ENCODE data around the gene GTF2E1.
"Not testable (repeated sequence)": the region's sequence is repeated elsewhere in the genome, so short reads cannot be mapped to it uniquely, and the experiment has no call there.

Gene GTF2E1

DNA sequence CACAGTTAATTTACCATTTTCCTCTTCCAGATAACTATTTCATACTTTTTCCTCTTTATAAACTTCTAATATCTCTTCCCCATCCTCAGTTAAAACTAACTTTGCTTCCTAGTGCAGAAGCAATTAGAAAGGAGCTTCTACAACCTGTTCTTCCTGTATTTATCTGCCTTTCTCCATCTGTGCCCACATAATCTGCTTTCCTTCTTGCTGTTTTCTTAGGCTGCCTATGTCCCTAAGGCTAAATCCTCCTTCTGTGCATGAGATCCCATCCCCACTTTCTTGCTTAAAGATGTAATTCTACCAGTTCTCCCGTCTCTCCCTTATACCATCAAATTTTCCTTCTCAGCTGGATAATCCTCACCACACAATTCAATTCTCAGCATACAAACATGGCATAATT is 32.2 kb upstream of the GTF2E1 start:
- TF ChIP-seq EZH2phosphoT487 (conservative IDR thresholded peaks at IDR 0.05; ENCODE audit: low read length): no peak
- TF ChIP-seq, protein P1, sequence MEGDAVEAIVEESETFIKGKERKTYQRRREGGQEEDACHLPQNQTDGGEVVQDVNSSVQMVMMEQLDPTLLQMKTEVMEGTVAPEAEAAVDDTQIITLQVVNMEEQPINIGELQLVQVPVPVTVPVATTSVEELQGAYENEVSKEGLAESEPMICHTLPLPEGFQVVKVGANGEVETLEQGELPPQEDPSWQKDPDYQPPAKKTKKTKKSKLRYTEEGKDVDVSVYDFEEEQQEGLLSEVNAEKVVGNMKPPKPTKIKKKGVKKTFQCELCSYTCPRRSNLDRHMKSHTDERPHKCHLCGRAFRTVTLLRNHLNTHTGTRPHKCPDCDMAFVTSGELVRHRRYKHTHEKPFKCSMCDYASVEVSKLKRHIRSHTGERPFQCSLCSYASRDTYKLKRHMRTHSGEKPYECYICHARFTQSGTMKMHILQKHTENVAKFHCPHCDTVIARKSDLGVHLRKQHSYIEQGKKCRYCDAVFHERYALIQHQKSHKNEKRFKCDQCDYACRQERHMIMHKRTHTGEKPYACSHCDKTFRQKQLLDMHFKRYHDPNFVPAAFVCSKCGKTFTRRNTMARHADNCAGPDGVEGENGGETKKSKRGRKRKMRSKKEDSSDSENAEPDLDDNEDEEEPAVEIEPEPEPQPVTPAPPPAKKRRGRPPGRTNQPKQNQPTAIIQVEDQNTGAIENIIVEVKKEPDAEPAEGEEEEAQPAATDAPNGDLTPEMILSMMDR (IDR thresholded peaks at IDR 0.05; ENCODE audit: insufficient read depth, low read length, poor library complexity, severe bottlenecking): no peak

DNA sequence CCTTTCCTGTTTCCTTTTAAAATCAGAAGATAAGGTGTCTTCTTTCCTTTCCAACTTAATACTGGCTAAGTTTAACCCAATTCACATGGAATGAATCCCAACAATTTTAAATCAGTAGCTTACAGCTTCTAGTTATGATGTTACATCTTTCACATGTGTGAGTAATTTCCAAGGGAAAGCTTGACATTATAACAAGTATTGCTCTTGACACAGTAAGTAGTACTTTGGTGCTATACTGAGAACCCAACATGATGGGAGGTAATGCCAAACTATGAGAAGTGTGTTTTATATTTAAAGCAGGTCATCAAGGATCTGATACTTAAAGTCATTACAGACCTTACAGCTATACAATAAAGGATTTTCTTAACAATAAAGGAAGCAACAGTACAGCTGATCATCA is 29.3 kb upstream of the GTF2E1 start:
- Histone ChIP-seq H3K4me3 (ENCODE audit: insufficient read depth, low read length, poor library complexity, severe bottlenecking) (no peak overlapping the region), H3K27me3 (ENCODE audit: low read length) (no peaks in the 10 kb centered on the region), H3K36me3 (ENCODE audit: low read length) (peaks cover 8% of the 10 kb centered on the region; the same call in 1 of the 2 replicates), H3K79me2 (ENCODE audit: insufficient read depth, low read length) (peaks cover 4% of the 10 kb centered on the region), H3K4me2 (ENCODE audit: low read depth, low read length, poor library complexity, severe bottlenecking) (no peak overlapping the region), H4K20me1 (ENCODE audit: low read depth, low read length) (no peaks in the 10 kb centered on the region), H2AFZ (ENCODE audit: low read depth, low read length, severe bottlenecking) (no peak overlapping the region), H3K9ac (ENCODE audit: low read length) (no peak overlapping the region), H3F3A (ENCODE audit: insufficient read depth) (no peaks in the 10 kb centered on the region), H3K9me2 (replicated peaks; ENCODE audit: insufficient read depth, low read length) (no peaks in the 10 kb centered on the region), H3K9me3 (ENCODE audit: insufficient read depth, low read length) (no peaks in the 10 kb centered on the region), H3K27ac (ENCODE audit: low read depth, low read length) (no peak overlapping the region)
- TF ChIP-seq EZH2phosphoT487 (conservative IDR thresholded peaks at IDR 0.05; ENCODE audit: low read length): no peak
- TF ChIP-seq, protein P1 (IDR thresholded peaks at IDR 0.05; ENCODE audit: insufficient read depth, low read length, poor library complexity, severe bottlenecking): no peak

More for the DNA sequence above, 32.2 kb upstream of the GTF2E1 start:
- Histone ChIP-seq H3K36me3 (ENCODE audit: low read length) (peaks cover 17% of the 10 kb centered on the region; the same call in 1 of the 2 replicates), H3K9ac (ENCODE audit: low read length) (no peak overlapping the region), H3K9me3 (ENCODE audit: insufficient read depth, low read length) (no peaks in the 10 kb centered on the region), H3F3A (ENCODE audit: insufficient read depth) (no peaks in the 10 kb centered on the region), H4K20me1 (ENCODE audit: low read depth, low read length) (no peaks in the 10 kb centered on the region), H3K4me3 (ENCODE audit: insufficient read depth, low read length, poor library complexity, severe bottlenecking) (no peak overlapping the region), H3K27me3 (ENCODE audit: low read length) (no peaks in the 10 kb centered on the region), H3K9me2 (replicated peaks; ENCODE audit: insufficient read depth, low read length) (no peaks in the 10 kb centered on the region), H3K4me2 (ENCODE audit: low read depth, low read length, poor library complexity, severe bottlenecking) (no peak overlapping the region), H2AFZ (ENCODE audit: low read depth, low read length, severe bottlenecking) (no peak overlapping the region), H3K27ac (ENCODE audit: low read depth, low read length) (no peak overlapping the region), H3K79me2 (ENCODE audit: insufficient read depth, low read length) (no peaks in the 10 kb centered on the region)

DNA sequence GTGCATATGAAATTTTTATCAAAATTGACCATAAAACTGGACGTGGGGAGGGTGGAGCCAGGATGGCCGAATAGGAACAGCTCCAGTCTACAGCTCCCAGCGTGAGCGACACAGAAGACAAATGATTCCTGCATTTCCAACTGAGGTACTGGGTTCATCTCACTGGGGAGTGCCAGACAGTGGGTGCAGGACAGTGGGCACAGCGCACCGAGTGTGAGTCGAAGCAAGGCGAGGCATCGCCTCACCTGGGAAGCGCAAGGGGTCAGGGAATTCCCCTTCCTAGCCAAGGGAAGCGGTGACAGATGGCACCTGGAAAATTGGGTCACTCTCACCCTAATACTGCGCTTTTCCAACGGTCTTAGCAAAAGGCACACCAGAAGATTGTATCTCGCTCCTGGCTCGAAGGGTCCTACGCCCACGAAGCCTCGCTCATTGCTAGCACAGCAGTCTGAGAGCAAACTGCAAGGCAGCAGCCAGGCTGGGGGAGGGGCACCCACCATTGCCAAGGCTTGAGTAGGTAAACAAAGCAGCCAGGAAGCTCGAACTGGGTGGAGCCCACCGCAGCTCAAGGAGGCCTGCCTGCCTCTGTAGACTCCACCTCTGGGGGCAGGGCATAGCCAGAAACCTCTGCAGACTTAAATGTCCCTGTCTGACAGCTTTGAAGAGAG is 23.2 kb upstream of the GTF2E1 start:
- H3K27me3 ChIP-seq (ENCODE audit: low read length); H3K4me3 ChIP-seq (ENCODE audit: insufficient read depth, low read length, poor library complexity, severe bottlenecking); H3K9me3 ChIP-seq (ENCODE audit: insufficient read depth, low read length); H4K20me1 ChIP-seq (ENCODE audit: low read depth, low read length); H3K27ac ChIP-seq (ENCODE audit: low read depth, low read length); H2AFZ ChIP-seq (ENCODE audit: low read depth, low read length, severe bottlenecking); H3K36me3 ChIP-seq (ENCODE audit: low read length); H3K4me2 ChIP-seq (ENCODE audit: low read depth, low read length, poor library complexity, severe bottlenecking); H3K9ac ChIP-seq (ENCODE audit: low read length); H3F3A ChIP-seq (ENCODE audit: insufficient read depth); H3K9me2 ChIP-seq (replicated peaks; ENCODE audit: insufficient read depth, low read length): not testable (repeated sequence)
- peaks cover 15% of the 10 kb centered on the region for H3K79me2 ChIP-seq (ENCODE audit: insufficient read depth, low read length)

DNA sequence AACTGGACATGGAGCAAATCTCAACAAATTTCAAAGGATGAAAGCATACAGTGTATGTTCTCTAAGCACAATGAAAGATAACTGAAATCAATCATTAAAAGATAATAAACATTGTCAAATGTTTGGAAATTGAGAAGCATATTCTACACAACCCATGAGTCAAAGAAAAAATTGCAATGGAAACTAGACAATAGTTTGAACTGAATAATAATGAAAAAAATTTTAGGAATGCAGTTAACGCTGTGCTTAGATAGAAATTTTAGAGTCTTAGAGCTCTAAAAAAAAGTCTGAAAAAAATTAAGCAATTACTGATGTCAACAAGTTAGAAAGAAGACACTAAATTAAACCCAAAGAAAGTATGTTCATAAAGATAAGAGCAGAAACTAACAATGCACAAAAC is 15.8 kb upstream of the GTF2E1 start:
- Histone ChIP-seq H3K4me3 (ENCODE audit: insufficient read depth, low read length, poor library complexity, severe bottlenecking) (no peak overlapping the region), H4K20me1 (ENCODE audit: low read depth, low read length) (no peaks in the 10 kb centered on the region), H3F3A (ENCODE audit: insufficient read depth) (0 out of 2 replicates have a peak, but pooled peaks cover 5% of the 10 kb centered on the region), H3K79me2 (ENCODE audit: insufficient read depth, low read length) (peaks cover 6% of the 10 kb centered on the region; the same call in 1 of the 2 replicates), H3K27ac (ENCODE audit: low read depth, low read length) (no peak overlapping the region), H3K9me3 (ENCODE audit: insufficient read depth, low read length) (no peaks in the 10 kb centered on the region), H2AFZ (ENCODE audit: low read depth, low read length, severe bottlenecking) (no peak overlapping the region), H3K27me3 (ENCODE audit: low read length) (no peaks in the 10 kb centered on the region), H3K9ac (ENCODE audit: low read length) (no peak overlapping the region), H3K9me2 (replicated peaks; ENCODE audit: insufficient read depth, low read length) (no peaks in the 10 kb centered on the region), H3K36me3 (ENCODE audit: low read length) (peaks cover 21% of the 10 kb centered on the region; the same call in 1 of the 2 replicates), H3K4me2 (ENCODE audit: low read depth, low read length, poor library complexity, severe bottlenecking) (no peak overlapping the region)
- TF ChIP-seq, protein P1 (IDR thresholded peaks at IDR 0.05; ENCODE audit: insufficient read depth, low read length, poor library complexity, severe bottlenecking): no peak
- no peak for TF ChIP-seq EZH2phosphoT487 (conservative IDR thresholded peaks at IDR 0.05; ENCODE audit: low read length)
